Measurements from ENCODE around the gene CDKAL1. TPM values are rescaled to one million over a fixed set of nuclear protein-coding genes. Genes with fewer than 3 reads are reported as not detected.

Gene CDKAL1
- total RNA-seq, 5 donors from 2014 or later (not counting 1 experiment from before 2014, with no cell fraction given): 18.8 to 29.9 (median 20.5) TPM

- no peak for DNase-seq
- H3K27me3 ChIP-seq (replicated peaks in 1 of 2; ENCODE audit: control insufficient read depth in 2 of 2, extremely low read depth in 1 of 2, insufficient read depth in 2 of 2, low read length in 1 of 2): no peaks in the 10 kb centered on the region
- POLR2A ChIA-PET: no interaction called here
- H3K4me1 Mint-ChIP-seq: no peaks in the 10 kb centered on the region
- H3K36me3 Mint-ChIP-seq: no peaks in the 10 kb centered on the region
- no peak overlapping the region for H3K27ac Mint-ChIP-seq
- CTCF ChIA-PET: no interaction called here
- ATAC-seq (replicated peaks in 1 of 4): no peak
- no peaks in the 10 kb centered on the region for H3K27me3 Mint-ChIP-seq
- no peaks in the 10 kb centered on the region for H3K4me1 ChIP-seq (ENCODE audit: control insufficient read depth in 1 of 2, extremely low read depth in 1 of 2, insufficient read depth in 2 of 2, low read length in 2 of 2)
- no peaks in the 10 kb centered on the region for H3K9me3 ChIP-seq
- no peaks in the 10 kb centered on the region for H3K36me3 ChIP-seq (ENCODE audit: control insufficient read depth in 2 of 2, extremely low read depth in 1 of 2, insufficient read depth in 1 of 2, low read length in 1 of 2)
- H3K4me3 Mint-ChIP-seq: no peak overlapping the region
- WGBS (ENCODE audit: insufficient coverage): 82% methylated on average over 7 of the region's 7 CpGs
- peaks cover 0 to 4% (median 0%) of the 10 kb centered on the region in 3 donors for H3K9me3 Mint-ChIP-seq
- H3K4me3 ChIP-seq (ENCODE audit: control insufficient read depth in 1 of 2, extremely low read depth in 1 of 2, low read length in 1 of 2): no peak overlapping the region
- no peak overlapping the region for H3K27ac ChIP-seq (ENCODE audit: low read length)
Measured at GRCh38 chr6:21271428-21272155, 737.3 kb downstream of the CDKAL1 start.

GRCh38 chr6:21273451-21273850 is 739.2 kb downstream of the CDKAL1 start:
- Mint-ChIP-seq H3K36me3 (no peaks in the 10 kb centered on the region), H3K27ac (no peak overlapping the region), H3K4me1 (no peaks in the 10 kb centered on the region), H3K27me3 (no peaks in the 10 kb centered on the region), H3K4me3 (no peak overlapping the region), H3K9me3 (peaks cover 0 to 4% (median 0%) of the 10 kb centered on the region in 3 donors)
- ChIA-PET POLR2A (no interaction called here), CTCF (no interaction called here)
- Histone ChIP-seq H3K9me3 (no peaks in the 10 kb centered on the region), H3K27ac (ENCODE audit: low read length) (no peak overlapping the region), H3K4me3 (ENCODE audit: control insufficient read depth in 1 of 2, extremely low read depth in 1 of 2, low read length in 1 of 2) (no peak overlapping the region), H3K4me1 (ENCODE audit: control insufficient read depth in 1 of 2, extremely low read depth in 1 of 2, insufficient read depth in 2 of 2, low read length in 2 of 2) (no peaks in the 10 kb centered on the region), H3K36me3 (ENCODE audit: control insufficient read depth in 2 of 2, extremely low read depth in 1 of 2, insufficient read depth in 1 of 2, low read length in 1 of 2) (no peaks in the 10 kb centered on the region), H3K27me3 (replicated peaks in 1 of 2; ENCODE audit: control insufficient read depth in 2 of 2, extremely low read depth in 1 of 2, insufficient read depth in 2 of 2, low read length in 1 of 2) (no peaks in the 10 kb centered on the region)
- DNase-seq (no peak), ATAC-seq (replicated peaks in 1 of 4) (no peak)
- WGBS (ENCODE audit: insufficient coverage): 67% methylated on average over 1 of the region's 2 CpGs

GRCh38 chr6:21274851-21275250 is 740.6 kb downstream of the CDKAL1 start:
- ChIA-PET CTCF (no interaction called here), POLR2A (no interaction called here)
- H3K27me3 Mint-ChIP-seq: no peaks in the 10 kb centered on the region
- H3K4me3 Mint-ChIP-seq: no peak overlapping the region
- no peaks in the 10 kb centered on the region for H3K4me1 Mint-ChIP-seq
- Histone ChIP-seq H3K36me3 (ENCODE audit: control insufficient read depth in 2 of 2, extremely low read depth in 1 of 2, insufficient read depth in 1 of 2, low read length in 1 of 2) (no peaks in the 10 kb centered on the region), H3K4me3 (ENCODE audit: control insufficient read depth in 1 of 2, extremely low read depth in 1 of 2, low read length in 1 of 2) (no peak overlapping the region), H3K4me1 (ENCODE audit: control insufficient read depth in 1 of 2, extremely low read depth in 1 of 2, insufficient read depth in 2 of 2, low read length in 2 of 2) (no peaks in the 10 kb centered on the region), H3K27me3 (replicated peaks in 1 of 2; ENCODE audit: control insufficient read depth in 2 of 2, extremely low read depth in 1 of 2, insufficient read depth in 2 of 2, low read length in 1 of 2) (no peaks in the 10 kb centered on the region), H3K9me3 (no peaks in the 10 kb centered on the region), H3K27ac (ENCODE audit: low read length) (no peak overlapping the region)
- no peak overlapping the region for H3K27ac Mint-ChIP-seq
- ATAC-seq (replicated peaks in 1 of 4) (no peak), DNase-seq (no peak)
- WGBS (ENCODE audit: insufficient coverage): 100% methylated on average over 1 of the region's 6 CpGs
- no peaks in the 10 kb centered on the region for H3K36me3 Mint-ChIP-seq
- peaks cover 0 to 4% (median 3%) of the 10 kb centered on the region in 3 donors for H3K9me3 Mint-ChIP-seq

GRCh38 chr6:21277601-21278374 is 743.5 kb downstream of the CDKAL1 start:
- H3K4me3 Mint-ChIP-seq: no peak overlapping the region
- H3K9me3 ChIP-seq: no peaks in the 10 kb centered on the region
- DNase-seq (no peak), ATAC-seq (replicated peaks in 1 of 4) (no peak)
- H3K27me3 ChIP-seq (replicated peaks in 1 of 2; ENCODE audit: control insufficient read depth in 2 of 2, extremely low read depth in 1 of 2, insufficient read depth in 2 of 2, low read length in 1 of 2): no peaks in the 10 kb centered on the region
- no peaks in the 10 kb centered on the region for H3K27me3 Mint-ChIP-seq
- no peaks in the 10 kb centered on the region for H3K36me3 Mint-ChIP-seq
- no peak overlapping the region for H3K4me3 ChIP-seq (ENCODE audit: control insufficient read depth in 1 of 2, extremely low read depth in 1 of 2, low read length in 1 of 2)
- 94% methylated on average over 3 of the region's 7 CpGs for WGBS (ENCODE audit: insufficient coverage)
- no peaks in the 10 kb centered on the region for H3K4me1 Mint-ChIP-seq
- no peak overlapping the region for H3K27ac Mint-ChIP-seq
- no peaks in the 10 kb centered on the region for H3K4me1 ChIP-seq (ENCODE audit: control insufficient read depth in 1 of 2, extremely low read depth in 1 of 2, insufficient read depth in 2 of 2, low read length in 2 of 2)
- H3K36me3 ChIP-seq (ENCODE audit: control insufficient read depth in 2 of 2, extremely low read depth in 1 of 2, insufficient read depth in 1 of 2, low read length in 1 of 2): no peaks in the 10 kb centered on the region
- peaks cover 0 to 4% (median 3%) of the 10 kb centered on the region in 3 donors for H3K9me3 Mint-ChIP-seq
- ChIA-PET CTCF (no interaction called here), POLR2A (interaction anchor here in 1 of 2 donors (0.6 kb wide), 1 partner anchor 40 kb away, joined by 3 read pairs; no protein-coding TSS in a partner anchor)
- H3K27ac ChIP-seq (ENCODE audit: low read length): no peak overlapping the region

GRCh38 chr6:21278375-21278745 is 744.1 kb downstream of the CDKAL1 start:
- H3K27ac Mint-ChIP-seq: no peak overlapping the region
- POLR2A ChIA-PET: interaction anchor here in 1 of 2 donors (0.6 kb wide), 1 partner anchor 40 kb away, joined by 3 read pairs; no protein-coding TSS in a partner anchor
- no peaks in the 10 kb centered on the region for H3K27me3 Mint-ChIP-seq
- peaks cover 0 to 3% (median 2%) of the 10 kb centered on the region in 3 donors for H3K9me3 Mint-ChIP-seq
- H3K4me3 ChIP-seq (ENCODE audit: control insufficient read depth in 1 of 2, extremely low read depth in 1 of 2, low read length in 1 of 2): no peak overlapping the region
- no peaks in the 10 kb centered on the region for H3K36me3 ChIP-seq (ENCODE audit: control insufficient read depth in 2 of 2, extremely low read depth in 1 of 2, insufficient read depth in 1 of 2, low read length in 1 of 2)
- no peak overlapping the region for H3K4me3 Mint-ChIP-seq
- H3K27me3 ChIP-seq (replicated peaks in 1 of 2; ENCODE audit: control insufficient read depth in 2 of 2, extremely low read depth in 1 of 2, insufficient read depth in 2 of 2, low read length in 1 of 2): no peaks in the 10 kb centered on the region
- WGBS (ENCODE audit: insufficient coverage): no CpG with 5 or more reads among the region's 4 CpGs
- ATAC-seq (replicated peaks in 1 of 4): no peak
- no peak overlapping the region for H3K27ac ChIP-seq (ENCODE audit: low read length)
- CTCF ChIA-PET: no interaction called here
- no peaks in the 10 kb centered on the region for H3K4me1 ChIP-seq (ENCODE audit: control insufficient read depth in 1 of 2, extremely low read depth in 1 of 2, insufficient read depth in 2 of 2, low read length in 2 of 2)
- H3K9me3 ChIP-seq: no peaks in the 10 kb centered on the region
- no peak for DNase-seq
- no peaks in the 10 kb centered on the region for H3K36me3 Mint-ChIP-seq
- no peaks in the 10 kb centered on the region for H3K4me1 Mint-ChIP-seq

GRCh38 chr6:21279619-21280018 is 745.4 kb downstream of the CDKAL1 start:
- H3K27me3 ChIP-seq (replicated peaks in 1 of 2; ENCODE audit: control insufficient read depth in 2 of 2, extremely low read depth in 1 of 2, insufficient read depth in 2 of 2, low read length in 1 of 2): no peaks in the 10 kb centered on the region
- no peaks in the 10 kb centered on the region for H3K36me3 ChIP-seq (ENCODE audit: control insufficient read depth in 2 of 2, extremely low read depth in 1 of 2, insufficient read depth in 1 of 2, low read length in 1 of 2)
- ChIA-PET CTCF (no interaction called here), POLR2A (no interaction called here)
- no peaks in the 10 kb centered on the region for H3K9me3 ChIP-seq
- no peaks in the 10 kb centered on the region for H3K27me3 Mint-ChIP-seq
- no peak overlapping the region for H3K27ac ChIP-seq (ENCODE audit: low read length)
- no peak overlapping the region for H3K4me3 ChIP-seq (ENCODE audit: control insufficient read depth in 1 of 2, extremely low read depth in 1 of 2, low read length in 1 of 2)
- no peak overlapping the region for H3K4me3 Mint-ChIP-seq
- ATAC-seq (replicated peaks in 1 of 4) (no peak), DNase-seq (no peak)
- H3K9me3 Mint-ChIP-seq: peaks cover 0 to 3% (median 0%) of the 10 kb centered on the region in 3 donors
- no peak overlapping the region for H3K27ac Mint-ChIP-seq
- no peaks in the 10 kb centered on the region for H3K36me3 Mint-ChIP-seq
- H3K4me1 ChIP-seq (ENCODE audit: control insufficient read depth in 1 of 2, extremely low read depth in 1 of 2, insufficient read depth in 2 of 2, low read length in 2 of 2): no peaks in the 10 kb centered on the region
- H3K4me1 Mint-ChIP-seq: no peaks in the 10 kb centered on the region
- 72% methylated on average over 4 of the region's 5 CpGs for WGBS (ENCODE audit: insufficient coverage)

All from T-cell (primary cell).